Measurements from ENCODE around the gene NIT1.

The NIT1 gene

DNA sequence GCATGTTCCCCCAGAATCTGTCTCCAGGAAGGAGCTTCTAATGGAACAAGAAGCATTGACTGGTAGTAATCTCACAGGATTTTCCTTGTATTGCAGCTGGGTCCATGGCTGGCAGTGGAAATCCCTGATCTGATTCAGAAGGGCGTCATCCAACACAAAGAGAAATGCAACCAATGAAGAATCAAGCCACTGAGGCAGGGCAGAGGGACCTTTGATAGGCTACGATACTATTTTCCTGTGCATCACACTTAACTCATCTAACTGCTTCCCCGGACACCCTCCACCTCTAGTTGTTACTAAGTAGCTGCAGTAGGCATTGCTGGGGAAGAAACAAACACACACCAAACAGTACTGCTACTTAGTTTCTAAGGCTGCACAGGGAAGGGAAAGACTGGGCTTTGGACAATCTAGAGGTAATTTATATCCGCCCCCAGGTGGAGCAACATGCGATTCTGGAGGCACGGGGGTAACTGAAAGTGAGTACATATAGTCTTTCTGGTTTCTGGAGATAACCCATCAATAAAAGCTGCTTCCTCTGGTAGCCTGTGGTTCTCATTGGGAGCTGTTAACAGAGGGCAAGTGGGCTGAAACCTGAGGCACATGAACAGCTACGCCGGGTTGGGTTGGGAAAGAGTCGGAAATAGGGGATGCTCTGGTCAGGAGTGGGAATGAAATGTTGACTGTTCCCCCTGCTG, 40.6 kb downstream of the NIT1 start:
- no peak for DNase-seq

DNA sequence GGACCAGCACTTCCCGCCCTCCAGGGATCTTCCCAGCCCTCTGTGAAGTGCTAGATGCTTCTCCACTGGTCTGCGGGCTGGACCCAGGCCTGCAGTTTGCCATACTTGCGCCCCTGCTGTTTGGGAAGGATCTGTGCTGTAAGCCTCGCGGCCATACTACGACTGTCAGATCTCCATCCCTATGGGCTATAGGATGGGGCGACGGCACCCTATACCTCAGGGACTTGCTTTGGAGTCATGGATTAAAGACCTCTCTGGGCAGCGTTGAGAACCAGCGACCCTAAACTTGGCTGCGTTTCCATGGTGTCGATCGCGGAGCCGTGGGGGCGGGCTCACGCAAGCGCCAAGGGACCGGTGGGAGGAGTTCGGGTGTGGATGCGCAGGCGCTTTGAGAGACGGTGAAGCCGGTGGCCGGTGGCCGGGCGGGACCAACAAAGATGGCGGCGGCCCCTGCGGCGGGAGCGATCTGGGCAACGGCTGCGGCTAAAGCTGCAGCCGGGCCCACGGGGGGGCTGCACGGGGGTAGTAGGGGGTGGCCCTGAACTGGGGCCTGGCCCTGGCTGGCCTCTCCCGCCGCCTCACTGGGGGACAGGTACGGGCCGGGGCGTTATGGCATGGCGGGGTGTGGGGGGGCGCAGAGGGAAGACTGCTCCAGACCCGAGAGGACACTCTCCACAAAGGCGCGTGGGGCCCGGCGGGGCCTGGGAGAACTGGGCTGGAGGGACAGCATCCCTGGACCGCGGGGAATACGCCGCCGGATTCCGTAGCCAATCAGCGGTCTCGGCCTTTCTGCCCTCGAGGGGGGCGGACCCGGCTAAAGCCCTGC, 41.4 kb downstream of the NIT1 start, which contains the start of gene USP21:
USP21 (plus strand) TSS at position 414 of the 826 bp plus-strand sequence. CDS start 1,141 bp downstream, outside the sequence.
- DNase-seq = peak; percentile 95

DNA sequence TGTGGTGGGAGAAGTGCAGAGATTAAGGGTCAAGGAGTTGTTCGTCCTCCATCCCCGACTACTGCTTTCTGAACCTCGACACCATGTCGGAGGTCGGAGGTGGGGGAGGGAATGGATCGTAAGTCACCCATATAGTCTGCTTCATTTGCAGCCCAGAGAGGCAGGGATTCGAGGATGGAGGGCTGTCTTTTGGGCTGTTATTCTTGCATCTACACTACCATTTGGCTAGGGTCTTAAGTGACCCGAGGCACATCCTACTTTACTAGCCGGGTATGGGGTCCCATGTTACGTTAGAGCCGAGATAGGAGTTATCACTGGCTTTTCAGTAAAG, 42.0 kb downstream of the NIT1 start:
- no peak for DNase-seq

DNA sequence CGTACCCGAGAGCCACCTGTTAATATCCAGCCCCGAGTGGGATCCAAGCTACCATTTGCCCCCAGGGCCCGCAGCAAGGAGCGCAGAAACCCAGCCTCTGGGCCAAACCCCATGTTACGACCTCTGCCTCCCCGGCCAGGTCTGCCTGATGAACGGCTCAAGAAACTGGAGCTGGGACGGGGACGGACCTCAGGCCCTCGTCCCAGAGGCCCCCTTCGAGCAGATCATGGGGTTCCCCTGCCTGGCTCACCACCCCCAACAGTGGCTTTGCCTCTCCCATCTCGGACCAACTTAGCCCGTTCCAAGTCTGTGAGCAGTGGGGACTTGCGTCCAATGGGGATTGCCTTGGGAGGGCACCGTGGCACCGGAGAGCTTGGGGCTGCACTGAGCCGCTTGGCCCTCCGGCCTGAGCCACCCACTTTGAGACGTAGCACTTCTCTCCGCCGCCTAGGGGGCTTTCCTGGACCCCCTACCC, 42.8 kb downstream of the NIT1 start:
- no peak for DNase-seq

DNA sequence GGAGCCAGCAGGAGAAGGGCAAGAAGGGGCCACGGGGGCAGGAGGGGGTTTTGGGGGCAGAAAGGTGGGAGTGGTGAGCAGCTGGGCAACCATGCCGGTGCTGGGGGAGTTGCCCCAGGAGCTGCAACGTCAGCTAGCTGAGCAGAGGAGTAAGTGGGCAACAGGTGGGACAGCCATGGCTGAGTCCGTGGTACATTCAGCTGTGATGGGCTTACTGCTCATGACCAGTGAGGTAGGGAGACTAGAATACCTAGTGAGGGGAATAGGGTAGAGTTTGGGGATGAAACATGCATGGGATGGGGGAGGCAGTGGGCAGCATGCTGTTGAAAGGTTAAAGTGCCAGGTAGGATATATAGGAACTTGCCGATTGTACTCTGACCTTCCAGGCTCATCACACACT, 43.7 kb downstream of the NIT1 start:
- no peak for DNase-seq

DNA sequence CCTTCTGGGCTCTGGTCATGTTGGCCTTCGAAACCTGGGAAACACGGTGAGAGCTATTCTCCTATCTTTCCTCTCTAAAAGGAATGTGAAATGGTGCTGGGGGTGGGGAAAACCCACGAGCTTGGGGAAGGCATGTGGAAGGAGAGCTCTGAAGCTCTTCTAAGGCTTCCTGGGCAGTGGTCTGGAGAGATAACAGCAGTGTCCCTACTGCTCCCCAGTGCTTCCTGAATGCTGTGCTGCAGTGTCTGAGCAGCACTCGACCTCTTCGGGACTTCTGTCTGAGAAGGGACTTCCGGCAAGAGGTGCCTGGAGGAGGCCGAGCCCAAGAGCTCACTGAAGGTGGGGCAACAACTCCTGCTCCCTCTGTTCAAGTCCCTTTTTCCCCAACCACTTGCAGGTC, 44.1 kb downstream of the NIT1 start:
- DNase-seq = no peak

DNA sequence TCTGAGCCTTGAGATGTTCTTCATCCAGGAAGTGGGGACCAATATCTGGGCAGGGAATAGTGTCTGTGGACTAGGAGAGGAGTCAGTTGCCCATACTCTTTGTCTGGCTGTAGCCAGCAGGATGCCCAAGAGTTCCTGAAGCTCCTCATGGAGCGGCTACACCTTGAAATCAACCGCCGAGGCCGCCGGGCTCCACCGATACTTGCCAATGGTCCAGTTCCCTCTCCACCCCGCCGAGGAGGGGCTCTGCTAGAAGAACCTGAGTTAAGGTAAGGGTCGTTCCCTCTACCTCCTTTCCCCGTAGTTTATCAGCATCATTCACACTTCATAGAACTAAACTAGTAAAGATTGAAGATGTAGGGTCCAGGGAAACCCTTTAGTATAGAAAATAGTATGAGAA, 44.9 kb downstream of the NIT1 start:
- DNase-seq = no peak

DNA sequence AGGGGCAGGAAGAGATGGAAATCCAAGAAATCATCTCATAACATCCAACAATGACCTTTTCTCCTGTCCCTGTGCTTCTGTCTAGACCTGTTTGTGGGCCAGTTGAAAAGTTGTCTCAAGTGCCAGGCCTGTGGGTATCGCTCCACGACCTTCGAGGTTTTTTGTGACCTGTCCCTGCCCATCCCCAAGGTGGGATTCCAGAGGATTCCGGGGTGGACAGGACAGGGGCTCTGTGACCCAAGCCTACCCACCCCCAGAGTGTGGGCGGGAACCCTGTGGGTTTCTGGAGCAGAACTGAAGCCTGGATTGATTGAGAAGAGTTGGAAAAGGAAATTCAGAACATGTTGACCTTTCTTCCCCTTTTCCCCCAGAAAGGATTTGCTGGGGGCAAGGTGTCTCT, 45.9 kb downstream of the NIT1 start:
- DNase-seq = no peak

DNA sequence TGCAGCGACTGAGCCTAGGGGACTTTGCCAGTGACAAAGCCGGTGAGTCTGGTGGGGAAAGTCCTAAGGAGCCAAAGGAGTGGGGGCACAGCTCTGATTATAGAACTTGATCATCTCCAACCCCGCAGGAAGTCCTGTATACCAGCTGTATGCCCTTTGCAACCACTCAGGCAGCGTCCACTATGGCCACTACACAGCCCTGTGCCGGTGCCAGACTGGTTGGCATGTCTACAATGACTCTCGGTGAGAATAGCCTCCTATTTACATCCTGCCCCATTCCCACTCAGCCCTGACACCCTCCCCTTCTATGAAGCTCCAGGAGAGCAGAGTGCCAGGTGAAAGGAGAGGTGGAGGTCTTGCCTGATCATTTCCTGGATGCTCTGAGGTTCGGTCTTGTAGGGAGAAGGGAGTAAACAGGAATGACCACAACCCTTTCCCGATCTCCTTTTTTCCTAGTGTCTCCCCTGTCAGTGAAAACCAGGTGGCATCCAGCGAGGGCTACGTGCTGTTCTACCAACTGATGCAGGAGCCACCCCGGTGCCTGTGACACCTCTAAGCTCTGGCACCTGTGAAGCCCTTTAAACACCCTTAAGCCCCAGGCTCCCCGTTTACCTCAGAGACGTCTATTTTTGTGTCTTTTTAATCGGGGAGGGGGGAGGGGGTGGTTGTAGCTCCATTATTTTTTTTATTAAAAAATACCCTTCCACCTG, 47.2 kb downstream of the NIT1 start:
- no peak for DNase-seq

DNA sequence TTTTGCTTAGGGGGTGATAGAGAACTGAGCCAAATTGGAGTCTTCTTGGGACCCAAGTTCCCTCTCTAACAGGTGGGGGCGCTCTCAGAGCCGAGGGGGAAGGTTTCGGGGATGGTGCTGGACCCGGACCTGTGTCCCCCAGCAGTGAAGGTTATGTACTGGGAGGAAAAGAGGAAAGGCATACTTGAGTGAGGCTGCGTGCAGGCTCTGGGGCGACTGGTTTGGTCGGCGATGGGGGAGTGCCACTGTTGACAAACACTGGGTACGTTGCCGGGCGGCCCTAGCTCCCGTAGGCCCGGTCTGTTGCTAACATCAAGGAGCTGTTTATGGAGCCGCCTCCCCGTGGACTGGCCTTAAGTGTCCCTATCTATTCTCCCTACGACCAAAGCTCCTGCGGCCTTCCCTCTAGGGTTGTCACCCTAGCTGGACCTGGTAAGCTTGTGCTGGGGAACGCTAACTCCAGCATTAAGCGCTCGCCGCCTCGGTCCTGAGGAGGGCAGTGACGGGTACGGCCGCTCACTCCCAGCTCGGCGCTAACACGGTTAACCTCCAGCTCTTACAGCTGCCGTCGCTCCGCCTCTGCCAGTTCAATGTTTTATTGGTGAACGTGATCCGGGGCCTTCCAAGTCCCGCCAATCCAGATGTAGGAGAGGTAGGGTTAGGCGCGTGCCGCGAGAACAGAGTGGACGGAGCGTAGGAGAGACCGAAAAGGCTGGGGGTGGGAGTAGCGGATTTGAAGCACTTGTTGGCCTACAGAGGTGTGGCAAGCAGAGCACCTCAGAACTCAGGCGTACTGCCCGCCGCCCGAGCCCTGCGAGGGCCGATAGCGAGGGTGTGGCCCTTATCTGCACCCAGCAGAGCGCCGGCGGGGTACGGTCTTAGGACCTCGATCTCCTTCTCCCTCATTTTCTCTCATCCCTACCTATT, 48.1 kb downstream of the NIT1 start, which contains the start of gene PPOX:
PPOX (plus strand) TSS at position 685 of the 927 bp plus-strand sequence. CDS start 422 bp downstream, outside the sequence.
- peak; percentile 93 for DNase-seq

DNA sequence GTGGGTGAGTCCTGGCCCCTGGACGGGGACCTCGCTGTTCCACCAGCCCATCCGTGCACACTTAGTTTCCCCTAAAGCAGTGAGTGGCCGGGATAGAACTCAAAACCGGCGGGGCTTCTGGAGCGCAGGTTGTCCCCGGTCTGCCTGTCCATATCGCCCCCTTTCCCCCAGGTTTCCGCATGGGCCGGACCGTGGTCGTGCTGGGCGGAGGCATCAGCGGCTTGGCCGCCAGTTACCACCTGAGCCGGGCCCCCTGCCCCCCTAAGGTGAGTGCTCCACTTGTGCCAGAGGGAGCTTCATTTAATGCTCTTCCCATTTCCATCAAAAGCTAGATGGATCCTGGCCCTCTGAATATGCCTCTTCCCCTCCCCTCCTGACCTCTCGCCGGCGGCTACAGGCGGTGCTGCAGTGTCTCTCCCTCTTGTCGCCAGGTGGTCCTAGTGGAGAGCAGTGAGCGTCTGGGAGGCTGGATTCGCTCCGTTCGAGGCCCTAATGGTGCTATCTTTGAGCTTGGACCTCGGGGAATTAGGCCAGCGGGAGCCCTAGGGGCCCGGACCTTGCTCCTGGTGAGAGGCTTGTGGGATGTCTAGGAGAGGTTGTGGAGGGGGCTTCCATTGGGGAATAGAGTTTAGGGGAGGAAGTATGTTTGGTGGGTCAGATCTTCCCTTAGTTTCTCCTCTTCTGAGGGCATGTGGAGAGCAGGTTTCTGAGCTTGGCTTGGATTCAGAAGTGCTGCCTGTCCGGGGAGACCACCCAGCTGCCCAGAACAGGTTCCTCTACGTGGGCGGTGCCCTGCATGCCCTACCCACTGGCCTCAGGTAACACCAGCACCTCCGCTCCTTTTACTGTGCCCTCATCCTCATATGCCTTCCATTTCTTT, 49.0 kb downstream of the NIT1 start:
- no peak for DNase-seq

DNA sequence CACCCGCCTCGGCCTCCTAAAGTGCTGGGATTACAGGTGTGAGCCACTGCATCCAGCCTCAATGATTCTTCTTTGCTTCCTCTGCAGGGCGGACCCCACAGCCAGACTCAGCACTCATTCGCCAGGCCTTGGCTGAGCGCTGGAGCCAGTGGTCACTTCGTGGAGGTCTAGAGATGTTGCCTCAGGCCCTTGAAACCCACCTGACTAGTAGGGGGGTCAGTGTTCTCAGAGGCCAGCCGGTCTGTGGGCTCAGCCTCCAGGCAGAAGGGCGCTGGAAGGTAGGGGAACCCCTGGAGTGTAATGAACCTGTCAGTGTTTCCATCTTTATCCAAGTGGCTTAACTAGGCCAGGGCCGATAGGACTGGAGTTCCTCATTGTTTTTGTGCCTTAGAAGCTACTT, 51.0 kb downstream of the NIT1 start:
- no peak for DNase-seq
